MM.1S (cell line): Measurements from ENCODE around the gene PABPC3.

Source experiments
- EZH2 ChIP-seq: fragments of 300-600 bp; sonication (generic); optimal IDR thresholded peaks from 2 replicates; pipeline ENCODE3; 2017; ENCODE audit warnings: low read depth, mild to moderate bottlenecking, antibody characterized with exemption, low read length, mixed read lengths
- TF ChIP-seq, protein P1 (sequence below): fragments of 300-600 bp; sonication (generic); IDR thresholded peaks from 2 replicates; pipeline ENCODE4 v1.5.1; 2016; ENCODE audit warnings: antibody characterized with exemption, low read length, mixed read lengths

DNA sequence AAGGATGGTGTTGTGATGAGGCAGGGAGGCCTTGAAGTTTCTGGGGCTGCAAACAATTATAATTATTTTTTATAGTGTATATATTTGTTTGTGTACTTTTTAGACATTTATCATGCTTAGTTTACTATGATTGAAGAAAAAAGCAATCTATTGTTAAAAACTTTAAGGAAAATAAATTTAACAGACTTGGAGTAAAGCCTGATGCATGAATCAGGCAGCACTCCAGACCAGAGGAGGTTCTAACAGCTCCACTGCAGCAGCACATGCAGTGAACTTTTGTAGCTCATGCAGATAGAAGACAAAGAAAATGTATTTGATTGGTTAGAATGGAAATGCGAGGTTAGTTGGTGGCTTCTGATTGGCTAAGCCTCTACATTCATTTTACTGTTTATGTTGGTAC, 36.8 kb upstream of the PABPC3 start:
- no peak for TF ChIP-seq EZH2
- TF ChIP-seq, protein P1, sequence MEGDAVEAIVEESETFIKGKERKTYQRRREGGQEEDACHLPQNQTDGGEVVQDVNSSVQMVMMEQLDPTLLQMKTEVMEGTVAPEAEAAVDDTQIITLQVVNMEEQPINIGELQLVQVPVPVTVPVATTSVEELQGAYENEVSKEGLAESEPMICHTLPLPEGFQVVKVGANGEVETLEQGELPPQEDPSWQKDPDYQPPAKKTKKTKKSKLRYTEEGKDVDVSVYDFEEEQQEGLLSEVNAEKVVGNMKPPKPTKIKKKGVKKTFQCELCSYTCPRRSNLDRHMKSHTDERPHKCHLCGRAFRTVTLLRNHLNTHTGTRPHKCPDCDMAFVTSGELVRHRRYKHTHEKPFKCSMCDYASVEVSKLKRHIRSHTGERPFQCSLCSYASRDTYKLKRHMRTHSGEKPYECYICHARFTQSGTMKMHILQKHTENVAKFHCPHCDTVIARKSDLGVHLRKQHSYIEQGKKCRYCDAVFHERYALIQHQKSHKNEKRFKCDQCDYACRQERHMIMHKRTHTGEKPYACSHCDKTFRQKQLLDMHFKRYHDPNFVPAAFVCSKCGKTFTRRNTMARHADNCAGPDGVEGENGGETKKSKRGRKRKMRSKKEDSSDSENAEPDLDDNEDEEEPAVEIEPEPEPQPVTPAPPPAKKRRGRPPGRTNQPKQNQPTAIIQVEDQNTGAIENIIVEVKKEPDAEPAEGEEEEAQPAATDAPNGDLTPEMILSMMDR, result no peak
